H1 (cell line): Measurements from ENCODE around the gene KIF13A. TPM values are rescaled to one million over a fixed set of nuclear protein-coding genes. Genes with fewer than 3 reads are reported as not detected.

Experiments used
- CTCF ChIA-PET: fragments of 300-600 bp; sonication (Branson Sonifier 250); formaldehyde crosslinking; loops from one replicate; lab custom pipeline; 2021; ENCODE audit not compliant: partially characterized antibody; lab: Charles Lee
- POLR2A ChIA-PET: fragments of 300-600 bp; sonication (Branson Sonifier 250); formaldehyde crosslinking; loops from one replicate; lab custom pipeline; 2021; ENCODE audit warnings: inconsistent platforms; ENCODE audit not compliant: partially characterized antibody; lab: Charles Lee
- DNase-seq, 2 experiments: peaks; one replicate each; pipeline versions ENCODE4 v3.0.0 to v3.0.0-alpha.2; 2010 to 2022; ENCODE audit warnings: low spot score in 2 of 2, low read depth in 1 of 2, mixed read lengths in 1 of 2
- FAIRE-seq: peaks from 2 replicates; lab custom pipeline; 2011; peaks lifted over from hg19 to GRCh38; lab: Jason Lieb, UNC
- H2AFZ ChIP-seq: 2 replicates; pipeline ENCODE4 v1.8.1; 2012; ENCODE audit warnings: low read length, inconsistent platforms
- H2AK5ac ChIP-seq: 2 replicates; pipeline ENCODE4 v1.6.1; 2013; ENCODE audit warnings: low read depth, low read length
- H2BK120ac ChIP-seq: replicated peaks from 2 replicates; pipeline ENCODE3; 2013; ENCODE audit warnings: low read depth, low read length, inconsistent platforms
- H2BK12ac ChIP-seq: 2 replicates; pipeline ENCODE4 v1.6.1; 2013; ENCODE audit warnings: low read depth, low read length
- H2BK15ac ChIP-seq: 2 replicates; pipeline ENCODE4 v1.6.1; 2013; ENCODE audit warnings: low read length
- H2BK20ac ChIP-seq: 2 replicates; pipeline ENCODE4 v1.6.1; 2013; ENCODE audit warnings: low read length
- H2BK5ac ChIP-seq: 2 replicates; pipeline ENCODE4 v1.6.1; 2013; ENCODE audit warnings: low read depth, low read length
- H3K14ac ChIP-seq: 2 replicates; pipeline ENCODE4 v1.6.1; 2013; ENCODE audit warnings: inconsistent platforms; ENCODE audit not compliant: insufficient read length
- H3K18ac ChIP-seq: 2 replicates; pipeline ENCODE4 v1.6.1; 2013; ENCODE audit warnings: low read length; ENCODE audit errors: extremely low read depth
- H3K23ac ChIP-seq: 2 replicates; pipeline ENCODE4 v1.6.1; 2013; ENCODE audit warnings: inconsistent platforms; ENCODE audit not compliant: insufficient read length
- H3K23me2 ChIP-seq: 2 replicates; pipeline ENCODE4 v1.6.1; 2013; ENCODE audit warnings: low read depth, low read length
- H3K27ac ChIP-seq: 2 replicates; pipeline ENCODE4 v1.6.1; 2011; ENCODE audit warnings: low read depth, low read length, inconsistent platforms
- H3K27me3 ChIP-seq, 4 experiments: replicated peaks in 1 of 4; 1 replicate in 1 of 4; 2 replicates in 3 of 4; pipeline versions ENCODE4 v1.6.1 to v1.8.1; 2011 to 2013; ENCODE audit warnings: low read length in 3 of 4, mild to moderate bottlenecking in 3 of 4, inconsistent platforms in 2 of 4, mixed read lengths in 2 of 4, moderate library complexity in 1 of 4; ENCODE audit not compliant: control insufficient read depth in 3 of 4, insufficient read depth in 3 of 4; ENCODE audit errors: extremely low read depth in 1 of 4
- H3K36me3 ChIP-seq, 4 experiments: 2 replicates each; pipeline versions ENCODE4 v1.6.1 to v1.8.1; 2011 to 2013; ENCODE audit warnings: mild to moderate bottlenecking in 4 of 4, low read length in 3 of 4, moderate library complexity in 2 of 4, control low read depth in 1 of 4, inconsistent platforms in 1 of 4; ENCODE audit not compliant: insufficient read depth in 4 of 4, control insufficient read depth in 2 of 4
- H3K4ac ChIP-seq: replicated peaks from 2 replicates; pipeline ENCODE3; 2013; ENCODE audit warnings: low read length, low read depth, mixed read lengths, inconsistent platforms; ENCODE audit not compliant: insufficient read length
- H3K4me1 ChIP-seq, 4 experiments: replicated peaks in 1 of 4; 1 replicate in 1 of 4; 2 replicates in 3 of 4; pipeline versions ENCODE4 v1.6.1 to v1.8.1; 2011 to 2013; ENCODE audit warnings: low read length in 3 of 4, inconsistent platforms in 2 of 4, mixed read lengths in 1 of 4; ENCODE audit not compliant: insufficient read depth in 4 of 4, control insufficient read depth in 3 of 4
- H3K4me2 ChIP-seq, 2 experiments: 2 replicates each; pipeline versions ENCODE4 v1.6.1 to v1.8.1; 2011 to 2013; ENCODE audit warnings: low read depth in 2 of 2, low read length in 2 of 2, control low read depth in 1 of 2, inconsistent platforms in 1 of 2, mild to moderate bottlenecking in 1 of 2; ENCODE audit not compliant: insufficient read depth in 1 of 2
- H3K4me3 ChIP-seq, 4 experiments: fragments of 200-600, 300-600 bp in 1 of 4; sonication (generic), shearing (Covaris generic), sonication (Bioruptor Twin) in 1 of 4; 2 replicates each; pipeline versions ENCODE4 v1.5.1 to v1.8.1; 2011 to 2016; ENCODE audit warnings: low read length in 4 of 4, low read depth in 3 of 4, control low read depth in 2 of 4, inconsistent platforms in 2 of 4, mild to moderate bottlenecking in 2 of 4, mixed read lengths in 1 of 4, moderate library complexity in 1 of 4; ENCODE audit not compliant: insufficient read depth in 2 of 4; ENCODE audit errors: extremely low read depth in 1 of 4
- H3K56ac ChIP-seq: replicated peaks from 2 replicates; pipeline ENCODE3; 2013; ENCODE audit warnings: low read depth, mild to moderate bottlenecking, mixed read lengths, low read length, inconsistent platforms; ENCODE audit not compliant: insufficient read length
- H3K79me1 ChIP-seq: 2 replicates; pipeline ENCODE4 v1.6.1; 2013; ENCODE audit warnings: low read depth, low read length, control low read depth
- H3K79me2 ChIP-seq, 2 experiments: 2 replicates each; pipeline versions ENCODE4 v1.6.1 to v1.8.1; 2012 to 2013; ENCODE audit warnings: low read length in 2 of 2, mild to moderate bottlenecking in 2 of 2, inconsistent platforms in 1 of 2; ENCODE audit not compliant: insufficient read depth in 2 of 2, control insufficient read depth in 1 of 2
- H3K9ac ChIP-seq, 4 experiments: replicated peaks in 1 of 4; 1 replicate in 1 of 4; 2 replicates in 3 of 4; pipeline versions ENCODE4 v1.6.1 to v1.8.1; 2011 to 2013; ENCODE audit warnings: low read depth in 3 of 4, low read length in 3 of 4, control low read depth in 2 of 4, mild to moderate bottlenecking in 2 of 4, moderate library complexity in 2 of 4, inconsistent platforms in 1 of 4; ENCODE audit errors: extremely low read depth in 1 of 4
- H3K9me3 ChIP-seq, 2 experiments: 2 replicates each; pipeline versions ENCODE4 v1.6.1 to v1.8.1; 2012 to 2013; ENCODE audit warnings: mild to moderate bottlenecking in 2 of 2, moderate library complexity in 2 of 2, control low read depth in 1 of 2, inconsistent platforms in 1 of 2, low read depth in 1 of 2, low read length in 1 of 2, mixed read lengths in 1 of 2; ENCODE audit not compliant: insufficient read depth in 2 of 2
- H4K20me1 ChIP-seq, 2 experiments: replicated peaks in 1 of 2; 2 replicates each; pipeline versions ENCODE3 to v1.8.1; 2011 to 2013; ENCODE audit warnings: inconsistent platforms in 2 of 2, low read length in 2 of 2, mild to moderate bottlenecking in 1 of 2; ENCODE audit not compliant: insufficient read depth in 2 of 2, control insufficient read depth in 1 of 2
- H4K5ac ChIP-seq: 2 replicates; pipeline ENCODE4 v1.6.1; 2013; ENCODE audit warnings: low read length, low read depth, mixed read lengths, inconsistent platforms; ENCODE audit not compliant: insufficient read length
- H4K8ac ChIP-seq: 2 replicates; pipeline ENCODE4 v1.8.0; 2013; ENCODE audit warnings: mild to moderate bottlenecking, moderate library complexity, low read length, inconsistent platforms; ENCODE audit not compliant: insufficient read depth; ENCODE audit errors: extremely low read depth
- H4K91ac ChIP-seq: replicated peaks from 2 replicates; pipeline ENCODE3; 2013; ENCODE audit warnings: low read length, mixed read lengths, inconsistent platforms; ENCODE audit not compliant: insufficient read length
- CREB1 ChIP-seq: IDR thresholded peaks from 2 replicates; pipeline ENCODE4 v1.6.1; 2012; ENCODE audit warnings: inconsistent platforms
- WGBS, 2 experiments: shearing (Covaris generic) in 1 of 2; methylation state at CpG; one replicate each; pipeline versions ENCODE4 v1.1.6 to v1.1.7; 2013 to 2015; ENCODE audit warnings: low lambda C conversion rate in 2 of 2, mixed read lengths in 2 of 2, inconsistent platforms in 1 of 2, low coverage in 1 of 2, missing lambda C conversion rate in 1 of 2; ENCODE audit not compliant: insufficient replicate concordance in 2 of 2, insufficient coverage in 1 of 2, insufficient read length in 1 of 2; ENCODE audit errors: extremely low coverage in 1 of 2, missing lambda C conversion rate in 1 of 2; 5-methylcytosine and 5-hydroxymethylcytosine counted together
- polyA plus RNA-seq, 7 experiments: library from polyadenylated mRNA; depleted of rRNA in 3 of 7; stranded (reverse) in 5 of 7; unstranded in 2 of 7; fragments of >200 nt in 5 of 7; fragments of 200-250 nt in 2 of 7; gene quantifications; 1 replicate in 5 of 7; 2 replicates in 1 of 7; 4 replicates in 1 of 7; pipeline versions ENCODE4 v1.2.1 to v1.2.3, GENCODE V29; 2011 to 2013; ENCODE audit warnings: missing spikeins in 2 of 7, mixed read lengths in 2 of 7
- total RNA-seq: library from RNA; stranded (reverse); fragmentation: NEBNext Ultra II Directional; extraction: Animal tissue kit (Norgen Biotek cat#: 25700); gene quantifications from 2 replicates; pipeline ENCODE4 v1.2.1, GENCODE V29; 2021

KIF13A gene
- total and polyA plus RNA-seq, 2 of the 8 experiments (the other 6 are each of a cell fraction or from before 2014, with no cell fraction given) = 14.7 to 40.8 TPM

DNA sequence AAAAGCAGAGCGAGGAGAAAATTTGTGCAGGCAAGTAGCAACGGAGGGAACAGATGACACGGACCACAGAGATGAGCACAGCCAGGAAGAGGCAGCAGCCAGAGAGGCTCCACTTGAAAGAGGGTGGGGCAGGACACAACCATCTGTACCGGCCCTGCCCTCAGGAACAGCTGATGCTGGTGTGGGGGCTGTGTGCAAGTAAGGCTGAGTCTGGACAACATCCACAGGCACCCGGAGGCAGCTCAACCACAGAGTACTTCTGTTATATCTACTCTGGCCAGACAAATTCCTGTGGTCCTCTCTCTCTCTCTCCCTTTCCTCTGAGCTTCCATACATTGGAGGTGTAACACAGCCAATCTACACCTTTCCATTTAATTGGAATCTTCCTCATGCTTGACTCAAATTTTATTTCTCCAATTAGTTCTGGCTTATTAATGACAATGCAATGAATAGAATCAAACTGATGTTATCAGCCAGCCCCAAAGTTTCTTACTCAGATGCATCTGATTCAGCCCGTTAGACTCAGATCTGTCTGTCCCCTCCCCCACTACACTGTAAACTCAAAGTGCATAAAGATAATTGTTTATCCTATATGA, 24.9 kb downstream of the KIF13A start:
- no peak overlapping the region for H3K4me2 ChIP-seq
- no peak overlapping the region for H2AK5ac ChIP-seq
- H4K20me1 ChIP-seq = peaks cover 0 to 1% of the 10 kb centered on the region in 2 experiments
- no peaks in the 10 kb centered on the region; the same call in 1 of the 2 replicates for H3K79me1 ChIP-seq
- no peak overlapping the region for H2BK20ac ChIP-seq
- no peak overlapping the region for H2BK12ac ChIP-seq
- no peak overlapping the region for H3K4ac ChIP-seq
- H3K23ac ChIP-seq = no peak overlapping the region
- no peak overlapping the region for H4K5ac ChIP-seq
- CTCF ChIA-PET = interaction anchor here (0.6 to 1.1 kb wide), 2 partner anchors 82 to 127 kb away, joined by 3 to 5 read pairs; no protein-coding TSS in a partner anchor
- H3K14ac ChIP-seq = no peak overlapping the region
- H2BK15ac ChIP-seq = no peak overlapping the region
- no peak overlapping the region for H2BK5ac ChIP-seq
- no peaks in the 10 kb centered on the region for H3K27me3 ChIP-seq
- H3K27ac ChIP-seq = no peak overlapping the region
- FAIRE-seq (no peak), DNase-seq (no peak)
- H2BK120ac ChIP-seq = no peak overlapping the region
- H3K9ac ChIP-seq = no peak overlapping the region
- no peak overlapping the region for H4K91ac ChIP-seq
- WGBS, 2 experiments = 91% methylated on average over 6 of the region's 6 CpGs; no CpG with 5 or more reads in 1 of the 2 experiments
- H3K56ac ChIP-seq = no peak overlapping the region
- H3K4me1 ChIP-seq = peaks cover 0 to 3% (median under 1%) of the 10 kb centered on the region in 4 experiments; a peak in 4 of 7 replicates
- no peaks in the 10 kb centered on the region for H3K9me3 ChIP-seq
- no peak overlapping the region for H3K4me3 ChIP-seq
- peaks cover 0 to 89% of the 10 kb centered on the region in 2 experiments; a peak in 3 of 4 replicates for H3K79me2 ChIP-seq
- H3K36me3 ChIP-seq = no peaks in the 10 kb centered on the region
- H3K23me2 ChIP-seq = no peaks in the 10 kb centered on the region
- H4K8ac ChIP-seq = no peak overlapping the region
- POLR2A ChIA-PET = interaction anchor here (0.7 to 1.1 kb wide), 2 partner anchors 14 to 23 kb away, joined by 3 read pairs; no protein-coding TSS in a partner anchor
- no peak overlapping the region for H2AFZ ChIP-seq
- H3K18ac ChIP-seq = no peak overlapping the region
- no peak for TF ChIP-seq CREB1
